Activated CD4-positive, alpha-beta T cell treated with anti-CD3 and anti-CD28 coated beads for 24 hours (primary cell): ENCODE measurements around the gene TMCC1.
"Not testable (repeated sequence)": the region's sequence is repeated elsewhere in the genome, so short reads cannot be mapped to it uniquely, and the experiment has no call there.

ENCODE experiments used
- DNase-seq, 2 donors: peaks; one replicate each; pipeline ENCODE4 v3.0.0-alpha.2; 2020; ENCODE audit warnings: low read depth in 2 of 2

The TMCC1 gene

GRCh38 chr3:129836381-129837064 is 57.0 kb downstream of the TMCC1 start:
- no peak for DNase-seq

GRCh38 chr3:129835198-129835597 is 58.3 kb downstream of the TMCC1 start:
- DNase-seq, result no peak

GRCh38 chr3:129834580-129834979 is 58.9 kb downstream of the TMCC1 start:
- DNase-seq, result no peak

- not testable (repeated sequence) for DNase-seq
These were observed 61.6 kb downstream of the TMCC1 start for GRCh38 chr3:129831942-129832341.

- DNase-seq, result no peak
These were observed 62.0 kb downstream of the TMCC1 start for GRCh38 chr3:129831503-129831902.

- DNase-seq, result no peak
These were observed 63.9 kb downstream of the TMCC1 start for GRCh38 chr3:129829640-129830039.

GRCh38 chr3:129827765-129828164 is 65.7 kb downstream of the TMCC1 start:
- DNase-seq, result no peak

- DNase-seq, result peak; percentile 9 to 38
These were observed 68.5 kb downstream of the TMCC1 start for GRCh38 chr3:129824926-129825541.

- no peak for DNase-seq
These were observed 70.8 kb downstream of the TMCC1 start for GRCh38 chr3:129822679-129823078.

- no peak for DNase-seq
These were observed 71.3 kb downstream of the TMCC1 start for GRCh38 chr3:129822241-129822640.

- DNase-seq, result no peak
These were observed 72.9 kb downstream of the TMCC1 start for GRCh38 chr3:129820587-129820986.

GRCh38 chr3:129812589-129812988 is 80.9 kb downstream of the TMCC1 start:
- DNase-seq, result no peak

GRCh38 chr3:129809297-129809696 is 84.2 kb downstream of the TMCC1 start:
- DNase-seq, result no peak

- no peak for DNase-seq
These were observed 97.4 kb downstream of the TMCC1 start for GRCh38 chr3:129796146-129796545.

- DNase-seq, result no peak
These were observed 98.1 kb downstream of the TMCC1 start for GRCh38 chr3:129795186-129796010.

GRCh38 chr3:129794311-129795185 is 99.0 kb downstream of the TMCC1 start:
- DNase-seq, result no peak

- no peak for DNase-seq
These were observed 99.6 kb downstream of the TMCC1 start for GRCh38 chr3:129793942-129794310.

GRCh38 chr3:129793319-129793718 is 100.2 kb downstream of the TMCC1 start:
- no peak for DNase-seq

GRCh38 chr3:129783470-129783869 is 110.0 kb downstream of the TMCC1 start:
- no peak for DNase-seq

GRCh38 chr3:129778871-129779270 is 114.6 kb downstream of the TMCC1 start:
- DNase-seq, result no peak

- DNase-seq, result no peak
These were observed 115.7 kb downstream of the TMCC1 start for GRCh38 chr3:129777806-129778205.

GRCh38 chr3:129775870-129776269 is 117.6 kb downstream of the TMCC1 start:
- DNase-seq, result no peak
